Kidney glomerular epithelial cell (primary cell): ENCODE results near the gene UQCC2.
A peak's percentile ranks its signal among the peaks of the same experiment; 100 is the strongest.

Experiments used
- DNase-seq: peaks from one replicate; lab custom pipeline; 2025; lab: John Stamatoyannopoulos, UW

The UQCC2 gene

GRCh38 chr6:33707771-33708170 is 3.7 kb downstream of the UQCC2 start:
- DNase-seq = no peak

GRCh38 chr6:33705955-33706725 is 5.4 kb downstream of the UQCC2 start:
- no peak for DNase-seq

- DNase-seq = no peak
These were observed 6.1 kb downstream of the UQCC2 start for GRCh38 chr6:33705268-33705885.

GRCh38 chr6:33704215-33705066 is 7.1 kb downstream of the UQCC2 start:
- DNase-seq = no peak

- DNase-seq = peak; percentile 22
These were observed 9.0 kb downstream of the UQCC2 start for GRCh38 chr6:33702345-33702977.

- DNase-seq = peak; percentile 62
These were observed 11.0 kb downstream of the UQCC2 start for GRCh38 chr6:33700391-33701050.

- no peak for DNase-seq
These were observed 11.8 kb downstream of the UQCC2 start for GRCh38 chr6:33699739-33700138.

GRCh38 chr6:33699131-33699530 is 12.4 kb downstream of the UQCC2 start:
- DNase-seq = no peak

GRCh38 chr6:33698494-33698893 is 13.0 kb downstream of the UQCC2 start:
- DNase-seq = no peak

- DNase-seq = no peak
These were observed 13.7 kb downstream of the UQCC2 start for GRCh38 chr6:33697845-33698244.

GRCh38 chr6:33696548-33697518 is 14.7 kb downstream of the UQCC2 start:
- DNase-seq = no peak

- no peak for DNase-seq
These were observed 15.4 kb downstream of the UQCC2 start for GRCh38 chr6:33696076-33696475.

- DNase-seq = no peak
These were observed 16.0 kb downstream of the UQCC2 start for GRCh38 chr6:33695451-33695887.

GRCh38 chr6:33694977-33695376 is 16.5 kb downstream of the UQCC2 start:
- DNase-seq = no peak

GRCh38 chr6:33694401-33694931 is 17.0 kb downstream of the UQCC2 start:
- DNase-seq = no peak

- no peak for DNase-seq
These were observed 18.1 kb downstream of the UQCC2 start for GRCh38 chr6:33693186-33694105.

- DNase-seq = no peak
These were observed 18.7 kb downstream of the UQCC2 start for GRCh38 chr6:33692760-33693158.

GRCh38 chr6:33692078-33692759 is 19.3 kb downstream of the UQCC2 start:
- DNase-seq = no peak
